Adipocyte (in vitro differentiated cells): Measurements from ENCODE around the gene ADGRG6.

ENCODE experiments used
- DNase-seq: peaks from one replicate; pipeline ENCODE4 v3.0.0-alpha.2; 2015; ENCODE audit warnings: low read depth
- H3K27me3 ChIP-seq: replicated peaks from 2 replicates; pipeline ENCODE4 v1.7.0; 2013; ENCODE audit warnings: mild to moderate bottlenecking, low read length, moderate library complexity; ENCODE audit not compliant: control insufficient read depth, insufficient read depth
- H3K36me3 ChIP-seq: 2 replicates; pipeline ENCODE4 v1.7.0; 2013; ENCODE audit warnings: low read length, mild to moderate bottlenecking, moderate library complexity; ENCODE audit not compliant: control insufficient read depth, insufficient read depth, severe bottlenecking
- H3K4me1 ChIP-seq: 2 replicates; pipeline ENCODE4 v1.7.0; 2013; ENCODE audit warnings: mild to moderate bottlenecking, low read length, moderate library complexity; ENCODE audit not compliant: control insufficient read depth, insufficient read depth
- H3K4me3 ChIP-seq: 2 replicates; pipeline ENCODE4 v1.7.0; 2013; ENCODE audit warnings: mild to moderate bottlenecking, low read length, moderate library complexity
- H3K9ac ChIP-seq: 2 replicates; pipeline ENCODE4 v1.7.0; 2013; ENCODE audit warnings: mild to moderate bottlenecking, low read length, moderate library complexity
- H3K9me3 ChIP-seq: 2 replicates; pipeline ENCODE4 v1.7.0; 2013; ENCODE audit warnings: mild to moderate bottlenecking, low read length, moderate library complexity; ENCODE audit not compliant: control insufficient read depth

The ADGRG6 gene

GRCh38 chr6:142433419-142433818 is 131.6 kb downstream of the ADGRG6 start:
- no peak for DNase-seq
- no peaks in the 10 kb centered on the region for H3K27me3 ChIP-seq
- H3K4me1 ChIP-seq = no peaks in the 10 kb centered on the region
- peaks cover 2% of the 10 kb centered on the region for H3K9me3 ChIP-seq
- no peak overlapping the region for H3K4me3 ChIP-seq
- H3K9ac ChIP-seq = no peak overlapping the region
- no peaks in the 10 kb centered on the region for H3K36me3 ChIP-seq

- no peaks in the 10 kb centered on the region for H3K36me3 ChIP-seq
Measured at GRCh38 chr6:142438898-142439297, 137.1 kb downstream of the ADGRG6 start.

GRCh38 chr6:142440600-142441293 is 138.9 kb downstream of the ADGRG6 start:
- H3K4me1 ChIP-seq = peaks cover 6% of the 10 kb centered on the region
- no peak overlapping the region for H3K9ac ChIP-seq
- H3K9me3 ChIP-seq = no peaks in the 10 kb centered on the region
- no peaks in the 10 kb centered on the region for H3K27me3 ChIP-seq
- no peak for DNase-seq
- no peak overlapping the region for H3K4me3 ChIP-seq
- no peaks in the 10 kb centered on the region for H3K36me3 ChIP-seq

More at GRCh38 chr6:142438898-142439297, 137.1 kb downstream of the ADGRG6 start:
- no peak for DNase-seq
- Histone ChIP-seq H3K9ac (no peak overlapping the region), H3K4me1 (no peaks in the 10 kb centered on the region), H3K4me3 (no peak overlapping the region), H3K9me3 (no peaks in the 10 kb centered on the region), H3K27me3 (no peaks in the 10 kb centered on the region)

GRCh38 chr6:142441716-142442115 is 139.9 kb downstream of the ADGRG6 start:
- no peaks in the 10 kb centered on the region for H3K36me3 ChIP-seq
- H3K4me1 ChIP-seq = peaks cover 6% of the 10 kb centered on the region
- H3K9me3 ChIP-seq = no peaks in the 10 kb centered on the region
- H3K27me3 ChIP-seq = no peaks in the 10 kb centered on the region
- H3K4me3 ChIP-seq = no peak overlapping the region
- no peak overlapping the region for H3K9ac ChIP-seq
- no peak for DNase-seq

- H3K36me3 ChIP-seq = no peaks in the 10 kb centered on the region
Measured at GRCh38 chr6:142443102-142443501, 141.3 kb downstream of the ADGRG6 start.

GRCh38 chr6:142443532-142443931 is 141.7 kb downstream of the ADGRG6 start:
- no peak for DNase-seq
- H3K27me3 ChIP-seq = no peaks in the 10 kb centered on the region
- no peaks in the 10 kb centered on the region for H3K9me3 ChIP-seq
- no peaks in the 10 kb centered on the region for H3K36me3 ChIP-seq
- H3K9ac ChIP-seq = no peak overlapping the region
- H3K4me1 ChIP-seq = peaks cover 6% of the 10 kb centered on the region
- H3K4me3 ChIP-seq = no peak overlapping the region

More at GRCh38 chr6:142443102-142443501, 141.3 kb downstream of the ADGRG6 start:
- H3K9me3 ChIP-seq = no peaks in the 10 kb centered on the region
- no peak for DNase-seq
- H3K4me1 ChIP-seq = peaks cover 6% of the 10 kb centered on the region
- H3K9ac ChIP-seq = no peak overlapping the region
- no peak overlapping the region for H3K4me3 ChIP-seq
- H3K27me3 ChIP-seq = no peaks in the 10 kb centered on the region

GRCh38 chr6:142444376-142444775 is 142.6 kb downstream of the ADGRG6 start:
- Histone ChIP-seq H3K9me3 (no peaks in the 10 kb centered on the region), H3K36me3 (no peaks in the 10 kb centered on the region), H3K4me3 (no peak overlapping the region), H3K27me3 (no peaks in the 10 kb centered on the region), H3K4me1 (peaks cover 6% of the 10 kb centered on the region), H3K9ac (no peak overlapping the region)
- DNase-seq = peak; percentile 20

- no peak overlapping the region for H3K4me3 ChIP-seq
- no peaks in the 10 kb centered on the region for H3K27me3 ChIP-seq
- no peaks in the 10 kb centered on the region for H3K9me3 ChIP-seq
- no peak overlapping the region for H3K9ac ChIP-seq
- no peaks in the 10 kb centered on the region for H3K36me3 ChIP-seq
- DNase-seq = no peak
- peaks cover 6% of the 10 kb centered on the region for H3K4me1 ChIP-seq
Measured at GRCh38 chr6:142444881-142445301, 143.1 kb downstream of the ADGRG6 start.

- H3K9ac ChIP-seq = no peak overlapping the region
- no peak for DNase-seq
- H3K27me3 ChIP-seq = no peaks in the 10 kb centered on the region
- H3K9me3 ChIP-seq = no peaks in the 10 kb centered on the region
- no peak overlapping the region for H3K4me3 ChIP-seq
- H3K36me3 ChIP-seq = no peaks in the 10 kb centered on the region
- peaks cover 6% of the 10 kb centered on the region for H3K4me1 ChIP-seq
Measured at GRCh38 chr6:142446168-142446567, 144.4 kb downstream of the ADGRG6 start.

- H3K4me3 ChIP-seq = no peak overlapping the region
- H3K27me3 ChIP-seq = no peaks in the 10 kb centered on the region
- H3K9me3 ChIP-seq = no peaks in the 10 kb centered on the region
- DNase-seq = no peak
- peaks cover 6% of the 10 kb centered on the region for H3K4me1 ChIP-seq
- no peaks in the 10 kb centered on the region for H3K36me3 ChIP-seq
- no peak overlapping the region for H3K9ac ChIP-seq
Measured at GRCh38 chr6:142446576-142446975, 144.8 kb downstream of the ADGRG6 start.

GRCh38 chr6:142448091-142448729 is 146.4 kb downstream of the ADGRG6 start:
- H3K4me3 ChIP-seq = no peak overlapping the region
- peaks cover 6% of the 10 kb centered on the region for H3K4me1 ChIP-seq
- H3K9me3 ChIP-seq = no peaks in the 10 kb centered on the region
- no peaks in the 10 kb centered on the region for H3K36me3 ChIP-seq
- DNase-seq = no peak
- H3K27me3 ChIP-seq = no peaks in the 10 kb centered on the region
- H3K9ac ChIP-seq = no peak overlapping the region
